GM10847 (cell line): ENCODE measurements around the gene RCL1.

ENCODE experiments used
- POLR2A ChIP-seq: IDR thresholded peaks from 2 replicates; pipeline ENCODE4 v1.6.1; 2011; ENCODE audit not compliant: insufficient read length; ENCODE audit errors: extremely low read depth

The RCL1 gene

DNA sequence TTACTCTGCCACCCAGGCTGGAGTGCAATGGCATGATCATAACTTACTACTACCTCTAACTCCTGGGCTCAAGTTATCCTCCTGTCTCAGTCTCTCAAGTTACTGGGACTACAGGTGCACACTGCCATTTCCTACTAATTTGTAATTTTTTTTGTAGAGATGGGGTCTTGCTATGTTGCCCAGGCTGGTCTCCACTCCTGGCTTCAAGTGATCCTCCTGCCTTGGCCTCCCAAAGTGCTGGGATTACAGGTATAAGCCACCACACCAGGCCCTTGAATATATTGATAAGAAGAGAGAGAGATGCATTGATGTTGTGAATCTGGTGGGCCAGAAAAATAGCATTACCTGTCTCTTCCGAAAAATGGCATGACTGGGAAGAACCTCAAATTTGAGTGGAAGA is 21.0 kb upstream of the RCL1 start:
- TF ChIP-seq POLR2A: no peak

DNA sequence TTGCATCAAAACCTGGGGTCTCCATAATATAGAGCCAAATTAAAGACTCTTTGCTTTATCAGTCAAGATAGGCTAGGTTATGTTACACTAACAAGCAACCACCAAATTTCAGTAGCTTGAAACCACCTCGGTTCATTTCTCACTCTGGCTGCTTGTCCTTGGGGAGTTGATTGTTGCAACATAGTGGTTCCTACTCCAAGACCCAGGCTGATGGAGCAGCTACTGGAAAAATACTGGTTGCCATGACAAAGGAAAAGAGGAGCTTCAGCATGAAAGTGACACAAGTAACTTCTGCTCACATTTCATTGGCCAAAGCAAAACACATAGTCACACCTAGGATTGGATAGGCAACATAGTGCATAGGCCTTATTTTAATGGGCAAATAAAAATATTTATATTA is 18.5 kb upstream of the RCL1 start:
- no peak for TF ChIP-seq POLR2A

DNA sequence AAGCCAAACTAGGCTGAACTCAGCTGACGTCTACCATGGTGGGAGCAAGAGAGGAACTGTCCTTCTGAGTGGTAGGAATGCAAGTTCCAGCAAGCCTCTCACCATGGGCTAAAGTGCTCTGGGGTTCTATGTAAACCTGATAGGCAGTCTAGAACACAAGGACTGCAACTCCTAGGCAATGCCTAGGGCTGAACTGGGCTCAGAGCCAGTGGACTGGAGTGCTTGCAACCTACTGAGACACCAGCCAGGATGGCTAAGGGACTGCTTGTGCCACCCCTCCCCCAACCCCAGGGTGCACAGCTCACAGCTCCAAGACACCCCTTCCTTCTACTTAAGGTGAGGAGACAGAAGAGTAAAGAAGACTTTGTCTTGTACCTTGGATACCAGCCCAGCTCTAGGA is 12.1 kb upstream of the RCL1 start:
- no peak for TF ChIP-seq POLR2A

DNA sequence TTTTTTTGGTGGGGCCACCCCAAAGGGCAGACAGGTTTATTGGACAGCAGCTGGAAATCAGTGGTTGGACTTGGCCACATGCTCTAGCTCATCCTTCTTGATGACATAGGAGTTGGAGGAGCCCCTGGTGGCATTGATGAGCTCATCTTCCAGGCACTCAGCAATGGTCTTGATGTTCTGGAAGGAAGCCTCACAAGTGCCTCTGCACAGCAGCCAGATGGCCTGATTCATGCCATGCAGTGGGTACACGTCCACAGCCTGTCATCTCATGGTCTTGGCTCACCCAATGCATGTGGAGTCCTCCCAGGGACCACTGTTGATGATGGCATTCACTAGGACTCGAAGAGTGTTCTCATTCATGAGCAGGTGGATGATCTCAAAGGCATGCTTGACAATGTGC is 11.3 kb upstream of the RCL1 start:
- no peak for TF ChIP-seq POLR2A

DNA sequence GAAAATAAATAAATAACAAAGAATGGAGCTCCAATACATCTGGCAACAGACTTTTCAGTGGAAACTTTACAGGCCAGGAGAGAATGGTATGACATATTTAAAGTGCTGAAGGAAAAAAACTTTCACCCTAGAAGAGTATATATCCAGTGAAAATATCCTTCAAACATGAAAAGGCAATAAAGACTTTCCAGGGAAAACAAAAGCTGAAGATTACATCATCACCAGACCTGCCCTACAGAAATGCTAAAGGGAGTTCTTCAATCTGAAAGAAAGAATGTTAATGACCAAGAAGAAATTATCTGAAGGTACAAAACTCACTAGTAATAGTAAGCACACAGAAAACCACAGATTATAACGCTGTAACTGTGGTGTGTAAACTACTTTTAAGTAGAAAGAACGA is 8.3 kb upstream of the RCL1 start:
- no peak for TF ChIP-seq POLR2A

DNA sequence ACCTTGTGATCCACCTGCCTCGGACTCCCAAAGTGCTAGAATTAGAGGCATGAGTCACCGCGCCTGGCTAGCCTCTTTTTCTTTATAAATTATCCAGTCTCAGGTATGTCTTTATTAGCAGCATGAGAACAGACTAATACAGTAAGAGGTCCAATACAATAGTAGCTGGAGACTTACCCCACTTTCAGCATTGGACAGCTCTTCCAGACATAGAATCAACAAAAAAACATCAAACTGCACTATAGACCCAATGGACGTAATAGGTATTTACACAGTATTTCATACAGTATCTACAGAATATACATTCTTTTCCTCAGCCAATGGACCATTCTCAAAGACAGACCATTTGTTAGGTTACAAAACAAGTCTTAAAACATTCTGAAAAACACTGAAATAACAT is 6.1 kb upstream of the RCL1 start:
- no peak for TF ChIP-seq POLR2A

DNA sequence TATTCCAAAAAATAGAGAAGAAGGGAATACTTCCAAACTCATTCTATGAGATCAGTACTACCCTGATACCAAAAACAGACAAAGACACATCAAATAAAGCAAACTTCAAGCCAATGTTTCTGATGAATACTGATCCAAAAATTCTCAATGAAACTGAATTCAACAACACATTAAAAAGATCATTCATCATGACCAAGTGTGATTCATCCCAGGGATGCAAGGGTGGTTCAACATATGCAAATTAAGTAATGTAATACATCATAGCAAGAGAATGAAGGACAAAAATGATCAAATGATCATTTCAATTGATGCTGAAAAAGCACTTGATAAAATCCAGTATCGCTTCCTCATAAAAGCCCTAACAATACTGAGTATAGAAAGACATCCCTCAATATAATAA is 4.9 kb upstream of the RCL1 start:
- TF ChIP-seq POLR2A: no peak

DNA sequence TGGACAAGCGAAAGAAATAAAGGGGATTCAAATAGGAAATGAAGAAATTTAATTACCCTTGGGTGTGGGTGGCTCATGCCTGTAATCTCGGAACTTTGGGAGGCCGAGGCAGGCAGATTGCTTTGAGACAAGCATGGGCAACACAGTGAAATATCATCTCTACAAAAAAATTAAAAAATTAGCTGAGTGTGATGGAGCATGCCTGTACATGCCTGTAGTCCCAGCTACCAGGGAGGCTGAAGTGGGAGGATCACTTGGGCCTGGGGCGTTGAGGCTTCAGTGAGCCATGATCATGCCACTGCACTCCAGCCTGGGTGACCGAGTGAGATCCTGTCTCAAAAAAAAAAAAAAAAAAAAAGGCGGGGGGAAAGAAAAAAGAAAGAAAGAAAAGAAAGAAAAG is 4.0 kb upstream of the RCL1 start:
- TF ChIP-seq POLR2A: no peak

DNA sequence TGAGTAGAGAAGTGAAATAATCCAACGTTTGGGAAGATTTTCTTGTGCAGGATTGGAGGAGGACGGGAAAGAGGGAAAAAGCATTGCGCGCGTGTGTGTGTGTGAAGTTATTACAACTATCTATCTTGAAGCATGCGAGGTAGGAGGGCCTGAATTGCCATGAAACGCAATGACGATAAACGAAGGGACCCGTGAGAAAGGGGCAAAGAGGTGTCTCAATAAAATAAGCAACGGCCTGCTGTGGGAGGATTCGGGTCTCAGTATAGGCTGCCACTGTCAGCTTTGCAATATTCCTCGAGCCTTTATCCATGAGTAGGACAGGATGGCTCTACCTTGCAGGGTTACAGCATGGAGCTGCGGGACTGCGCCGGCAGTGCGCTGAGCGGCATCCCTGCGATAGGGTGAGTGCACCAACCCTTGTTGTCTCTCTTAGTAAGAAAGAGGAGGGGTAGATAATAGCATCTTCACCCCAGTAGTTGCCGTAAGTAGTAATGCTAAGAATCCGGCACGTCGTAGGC is 631 bp upstream of the RCL1 start:
- TF ChIP-seq POLR2A: no peak

DNA sequence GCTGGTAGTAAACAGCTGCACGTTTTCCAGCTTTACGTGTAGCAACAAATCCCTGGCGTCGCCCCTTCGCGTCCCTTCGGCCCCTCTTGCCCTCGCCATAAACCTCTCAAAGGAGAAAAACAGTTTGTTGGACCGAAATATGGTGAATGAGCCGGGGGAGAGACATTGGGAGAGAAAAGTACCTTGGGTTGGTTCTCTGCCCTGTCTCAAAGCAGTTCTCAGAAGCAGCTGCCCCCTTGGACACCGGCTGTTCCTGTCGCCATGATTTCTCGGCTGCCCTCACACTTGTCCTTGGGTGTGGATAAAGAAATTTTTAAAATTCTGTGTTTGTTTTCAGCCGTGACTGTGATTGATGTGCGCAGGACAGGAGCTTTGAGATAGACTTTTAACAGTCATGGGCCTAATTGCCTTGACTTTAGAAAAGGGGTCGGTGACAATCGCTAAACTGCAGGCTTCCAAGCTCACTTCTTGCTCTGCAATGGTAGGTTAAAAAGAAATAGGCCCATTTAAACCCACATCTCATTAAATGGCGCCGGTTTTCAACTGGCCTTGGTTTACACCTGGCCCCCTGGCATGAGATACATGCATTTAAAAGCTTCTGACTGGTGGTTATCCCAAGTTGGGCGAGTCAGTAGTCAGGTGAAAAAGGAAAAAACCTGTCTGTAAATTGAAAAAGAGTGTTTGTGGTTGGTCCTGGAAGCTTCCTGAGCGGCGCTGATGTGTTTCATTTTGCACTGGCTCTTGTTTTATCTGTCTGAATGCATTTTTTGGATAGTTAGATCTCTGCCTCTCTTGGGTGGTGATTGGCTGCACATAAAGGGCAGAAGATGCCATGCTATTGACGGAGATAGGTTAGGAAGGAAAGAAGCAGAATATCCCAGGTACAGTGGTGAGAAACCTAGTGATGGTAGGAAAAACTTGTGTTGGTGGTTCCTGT is 983 bp downstream of the RCL1 start:
- no peak for TF ChIP-seq POLR2A

DNA sequence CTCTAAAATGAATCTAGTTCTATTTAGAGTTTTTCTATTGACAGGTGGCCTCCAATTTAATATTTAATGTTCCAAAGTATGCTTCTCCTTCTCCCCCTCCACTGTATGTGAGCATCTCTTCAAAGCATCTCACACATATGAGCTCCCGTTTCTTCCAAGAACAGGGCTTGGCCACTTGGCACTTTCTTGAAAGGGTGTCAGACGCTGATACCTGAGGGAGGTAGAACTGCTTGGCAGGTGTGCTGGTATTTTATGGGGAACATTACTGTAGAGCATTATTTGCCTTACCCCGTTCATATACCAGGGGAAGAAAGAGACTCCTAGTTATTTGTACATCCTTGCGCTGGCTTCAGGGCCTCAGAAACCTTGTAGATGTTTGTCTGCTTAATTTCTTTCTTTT is 1.9 kb downstream of the RCL1 start:
- TF ChIP-seq POLR2A: no peak

DNA sequence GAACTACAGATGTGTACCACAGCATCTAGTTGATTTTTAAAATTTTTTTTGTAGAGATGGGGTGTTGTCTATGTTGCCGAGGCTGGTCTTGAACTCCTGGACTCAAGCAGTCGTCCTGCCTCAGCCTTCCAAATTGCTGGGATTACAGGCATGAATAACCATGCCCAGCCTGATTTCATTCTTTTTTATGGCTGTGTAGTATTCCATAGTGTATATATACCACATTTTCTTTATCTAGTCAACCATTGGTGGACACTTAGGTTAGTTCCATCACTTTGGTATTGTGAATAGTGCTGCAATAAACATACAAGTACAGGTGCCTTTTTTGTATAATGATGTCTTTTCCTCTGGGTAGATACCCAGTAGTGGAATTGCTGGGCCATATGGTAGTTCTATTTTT is 3.8 kb downstream of the RCL1 start:
- no peak for TF ChIP-seq POLR2A

DNA sequence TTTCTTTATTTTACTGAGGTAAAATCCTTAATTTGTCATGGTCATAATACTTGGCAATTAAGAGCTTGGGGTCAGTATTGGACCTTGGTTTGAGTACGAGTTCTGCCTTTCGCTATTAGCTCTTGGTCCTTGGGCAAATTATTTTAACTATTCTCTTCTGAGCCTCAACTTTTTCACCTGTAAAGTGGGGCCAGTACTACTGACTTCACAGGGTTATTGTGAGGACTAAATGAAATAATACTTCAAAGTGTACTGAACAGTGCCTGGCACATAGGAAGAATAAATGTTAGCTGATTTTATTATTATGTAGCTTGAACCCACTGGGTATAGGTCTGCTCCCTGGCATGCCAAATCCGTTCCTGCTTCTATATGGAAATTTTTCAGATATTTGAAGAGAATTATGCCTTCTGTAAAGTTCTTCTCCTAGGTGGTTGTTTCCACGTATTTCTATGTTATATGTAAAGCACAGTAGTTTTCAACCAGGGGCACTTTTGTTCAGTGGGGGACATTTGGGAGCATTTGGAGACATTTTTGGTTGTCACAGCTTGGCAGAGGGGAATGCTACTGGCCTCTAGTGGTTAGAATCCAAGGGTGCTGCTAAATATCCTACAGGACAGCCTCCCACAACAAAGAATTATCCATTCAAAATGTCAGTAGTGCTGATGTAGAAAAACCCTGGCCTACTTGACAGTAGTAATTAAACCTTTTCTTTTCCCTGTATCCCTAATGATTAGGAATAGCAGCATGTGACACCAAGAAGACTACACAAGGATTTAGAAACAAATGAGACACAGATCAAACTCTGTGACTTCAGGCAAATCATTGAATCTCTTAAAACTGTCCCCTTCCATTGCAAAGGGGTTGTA is 4.5 kb downstream of the RCL1 start:
- no peak for TF ChIP-seq POLR2A

DNA sequence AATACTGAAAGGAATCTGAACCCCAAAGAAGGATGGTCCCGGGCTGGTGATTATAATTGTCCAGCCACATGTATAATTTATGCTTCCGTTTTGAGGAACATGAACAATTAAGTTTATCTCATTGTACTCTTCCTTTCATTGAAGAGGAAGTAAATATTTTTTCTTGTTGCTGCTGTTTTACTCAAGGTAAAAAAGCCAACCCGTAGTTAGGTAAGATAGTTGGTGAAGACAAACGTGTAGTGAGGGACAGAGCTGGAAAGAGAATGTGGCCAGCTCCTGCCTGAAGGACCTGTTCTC is 5.1 kb downstream of the RCL1 start:
- no peak for TF ChIP-seq POLR2A

DNA sequence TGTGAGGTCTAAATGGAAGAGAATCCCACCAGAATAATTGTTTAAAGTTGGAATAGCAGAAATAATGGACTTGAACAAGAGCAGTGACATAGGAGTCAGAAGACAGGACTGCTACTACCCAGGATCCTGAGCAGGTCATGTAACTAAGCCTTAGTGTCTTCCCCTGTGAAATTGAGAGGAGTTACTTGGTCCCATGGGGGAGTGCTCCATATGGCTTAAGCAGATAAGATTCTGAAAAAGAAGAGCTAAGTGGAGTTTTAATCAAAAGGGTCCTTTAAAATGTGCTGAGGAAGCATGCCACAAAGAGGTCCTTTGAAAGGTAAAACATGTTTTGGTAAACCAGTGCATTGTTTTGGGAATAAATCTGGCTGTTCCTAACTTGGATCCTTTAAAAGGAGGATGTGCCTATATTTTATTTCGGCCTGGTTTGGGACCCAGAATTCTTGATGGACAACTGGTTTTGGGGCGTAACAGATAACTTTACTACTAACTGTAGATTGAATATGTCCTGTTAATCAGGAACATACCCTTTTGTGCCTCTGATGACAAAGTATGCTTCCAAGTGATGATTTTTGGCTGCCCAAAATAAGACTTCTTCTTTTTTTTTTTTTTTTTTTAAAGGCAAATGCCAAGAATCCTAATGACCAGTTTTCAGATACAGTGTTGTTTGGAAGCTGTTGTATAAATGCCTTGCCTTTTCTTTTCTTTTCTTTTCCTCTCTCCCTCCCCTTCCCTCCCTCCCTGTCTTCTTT is 5.7 kb downstream of the RCL1 start:
- no peak for TF ChIP-seq POLR2A
